Prostate gland (tissue), 2 donors: Measurements from ENCODE around the gene CEACAM16. TPM values are rescaled to one million over a fixed set of nuclear protein-coding genes. Genes with fewer than 3 reads are reported as not detected.

Experiments used
- DNase-seq: peaks from one replicate; pipeline ENCODE4 v3.0.0-alpha.2; 2019; ENCODE audit warnings: low spot score
- H3K27ac ChIP-seq, 2 donors: fragments of 200-600 bp; sonication (generic); 2 replicates each; pipeline ENCODE4 v1.5.1; 2017 to 2019
- H3K27me3 ChIP-seq: fragments of 200-600 bp; sonication (generic); replicated peaks from 2 replicates; pipeline ENCODE4 v1.5.1; 2019; ENCODE audit not compliant: insufficient read depth
- H3K36me3 ChIP-seq, 2 donors: fragments of 200-600 bp; sonication (generic); 1 replicate in 1 of 2; 2 replicates in 1 of 2; pipeline versions ENCODE4 v1.5.1 to v1.8.1; 2017 to 2019
- H3K4me1 ChIP-seq: fragments of 200-600 bp; sonication (generic); replicated peaks from 2 replicates; pipeline ENCODE4 v1.5.1; 2019
- H3K4me3 ChIP-seq, 2 donors: fragments of 200-600 bp; sonication (generic); 2 replicates each; pipeline ENCODE4 v1.5.1; 2017 to 2019
- H3K9me3 ChIP-seq: fragments of 200-600 bp; sonication (generic); 2 replicates; pipeline ENCODE4 v1.5.1; 2017
- CTCF ChIP-seq, 4 experiments: fragments of 200-600 bp in 2 of 4; fragments of 450-650 bp in 2 of 4; sonication (generic) in 2 of 4; IDR thresholded peaks; 1 replicate in 3 of 4; 2 replicates in 1 of 4; pipeline ENCODE4 v1.5.1; 2016 to 2019; ENCODE audit warnings: antibody characterized with exemption in 4 of 4, mild to moderate bottlenecking in 2 of 4, moderate library complexity in 2 of 4
- POLR2A ChIP-seq: fragments of 450-650 bp; IDR thresholded peaks from one replicate; pipeline ENCODE4 v1.6.1; 2016; ENCODE audit warnings: antibody characterized with exemption, mild to moderate bottlenecking
- POLR2AphosphoS5 ChIP-seq: sonication (generic); formaldehyde crosslinking; IDR thresholded peaks from one replicate; pipeline ENCODE4 v1.6.1; 2017; ENCODE audit warnings: antibody characterized with exemption
- WGBS: methylation state at CpG from one replicate; pipeline ENCODE4 v1.1.5; 2018; 5-methylcytosine and 5-hydroxymethylcytosine counted together
- intact Hi-C: fragments of 100-400 bp; cut with DNase I; formaldehyde crosslinking; loops from one replicate; pipeline ENCODE4 v1.14.2; 2022
- total RNA-seq, 2 donors: library from RNA; depleted of rRNA; stranded (reverse); fragments of >200 nt; gene quantifications; one replicate each; pipeline ENCODE4 v1.1.0, GENCODE V29; 2016

Gene CEACAM16
- total RNA-seq, 2 donors from 2014 or later, result not detected

GRCh38 chr19:44738603-44739558 lies 39.9 kb downstream of the CEACAM16 start:
- Histone ChIP-seq H3K36me3 (no peaks in the 10 kb centered on the region), H3K4me3 (no peak overlapping the region), H3K27ac (no peak overlapping the region), H3K9me3 (no peaks in the 10 kb centered on the region), H3K27me3 (no peaks in the 10 kb centered on the region), H3K4me1 (peaks cover 10% of the 10 kb centered on the region)
- intact Hi-C loops, result no loop called here
- 52% methylated on average over 11 of the region's 11 CpGs for WGBS
- DNase-seq, result no peak
- no peak for TF ChIP-seq CTCF (IDR thresholded peaks at IDR 0.05)
- TF ChIP-seq POLR2A, result no peak
- no peak for TF ChIP-seq POLR2AphosphoS5

GRCh38 chr19:44740351-44740824 lies 41.4 kb downstream of the CEACAM16 start:
- H3K9me3 ChIP-seq, result no peaks in the 10 kb centered on the region

GRCh38 chr19:44741258-44741731 lies 42.3 kb downstream of the CEACAM16 start:
- peak; percentile 63 for DNase-seq
- 35% methylated on average over 6 of the region's 6 CpGs for WGBS
- intact Hi-C loops, result no loop called here
- Histone ChIP-seq H3K27me3 (no peaks in the 10 kb centered on the region), H3K9me3 (no peaks in the 10 kb centered on the region), H3K27ac (peak overlapping the region; percentile 88 to 92), H3K4me3 (no peak overlapping the region), H3K36me3 (no peaks in the 10 kb centered on the region), H3K4me1 (peaks cover 16% of the 10 kb centered on the region)
- TF ChIP-seq POLR2A, result no peak
- no peak for TF ChIP-seq POLR2AphosphoS5
- no peak for TF ChIP-seq CTCF (IDR thresholded peaks at IDR 0.05)

More at GRCh38 chr19:44740351-44740824, 41.4 kb downstream of the CEACAM16 start:
- intact Hi-C loops, result no loop called here
- H3K27ac ChIP-seq, result peak overlapping the region; percentile 88 to 92
- no peaks in the 10 kb centered on the region for H3K27me3 ChIP-seq
- DNase-seq, result no peak
- H3K4me1 ChIP-seq, result peaks cover 15% of the 10 kb centered on the region
- no peak overlapping the region for H3K4me3 ChIP-seq
- TF ChIP-seq POLR2AphosphoS5 (no peak), POLR2A (no peak), CTCF (IDR thresholded peaks at IDR 0.05) (no peak)
- H3K36me3 ChIP-seq, result no peaks in the 10 kb centered on the region
- 50% methylated on average over 3 of the region's 3 CpGs for WGBS

GRCh38 chr19:44741841-44742329 lies 42.9 kb downstream of the CEACAM16 start:
- peak; percentile 99 for DNase-seq
- H3K36me3 ChIP-seq, result no peaks in the 10 kb centered on the region
- intact Hi-C loops, result no loop called here
- H3K4me1 ChIP-seq, result peaks cover 16% of the 10 kb centered on the region
- H3K4me3 ChIP-seq, result no peak overlapping the region
- no peaks in the 10 kb centered on the region for H3K9me3 ChIP-seq
- under 1% methylated on average over 13 of the region's 13 CpGs for WGBS
- H3K27me3 ChIP-seq, result no peaks in the 10 kb centered on the region
- TF ChIP-seq CTCF (IDR thresholded peaks at IDR 0.05) (no peak), POLR2AphosphoS5 (peak; percentile 100), POLR2A (peak; percentile 61)
- H3K27ac ChIP-seq, result peak overlapping the region; percentile 88 to 92
